NCI-H1930 (cell line): ENCODE measurements around the gene SKIL.

ENCODE experiments used
- DNase-seq, 2 experiments: peaks; one replicate each; lab custom pipeline; 2025; lab: John Stamatoyannopoulos, UW

The SKIL gene

GRCh38 chr3:170437696-170438407 is 80.3 kb downstream of the SKIL start:
- no peak for DNase-seq

- DNase-seq = no peak
These were observed 81.3 kb downstream of the SKIL start for GRCh38 chr3:170438836-170439235.

GRCh38 chr3:170440344-170440743 is 82.8 kb downstream of the SKIL start:
- no peak for DNase-seq

GRCh38 chr3:170441412-170441811 is 83.9 kb downstream of the SKIL start:
- DNase-seq = no peak

- DNase-seq = no peak
These were observed 85.4 kb downstream of the SKIL start for GRCh38 chr3:170442947-170443346.

GRCh38 chr3:170443457-170443856 is 85.9 kb downstream of the SKIL start:
- DNase-seq = no peak
